Measurements from ENCODE around the gene DNA2.

DNA2 gene

DNA sequence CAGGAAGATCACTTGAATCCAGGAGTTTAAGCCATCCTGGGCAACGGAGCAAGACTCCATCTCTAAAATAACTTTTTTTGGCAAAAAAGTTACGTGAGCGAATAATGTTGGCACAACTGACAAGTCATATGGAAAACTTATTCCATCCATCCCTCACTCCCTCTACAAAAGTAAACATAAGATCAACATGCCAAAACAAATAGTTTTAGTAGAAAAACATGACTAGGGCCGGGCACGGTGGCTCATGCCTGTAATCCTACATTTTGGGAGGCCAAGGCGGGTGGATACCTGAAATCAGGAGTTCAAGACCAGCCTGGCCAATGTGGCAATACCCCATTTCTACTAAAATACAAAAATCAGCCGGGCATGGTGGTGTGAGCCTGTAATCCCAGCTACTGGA is 29.9 kb upstream of the DNA2 start:
- DNase-seq (ENCODE audit: extremely low read depth, low read depth), result no peak
- no peak for TF ChIP-seq CTCF (IDR thresholded peaks at IDR 0.05; ENCODE audit: low read depth, low read length, missing control alignments)
- H3K4me3 ChIP-seq (replicated peaks; ENCODE audit: low read depth, low read length), result no peak overlapping the region

DNA sequence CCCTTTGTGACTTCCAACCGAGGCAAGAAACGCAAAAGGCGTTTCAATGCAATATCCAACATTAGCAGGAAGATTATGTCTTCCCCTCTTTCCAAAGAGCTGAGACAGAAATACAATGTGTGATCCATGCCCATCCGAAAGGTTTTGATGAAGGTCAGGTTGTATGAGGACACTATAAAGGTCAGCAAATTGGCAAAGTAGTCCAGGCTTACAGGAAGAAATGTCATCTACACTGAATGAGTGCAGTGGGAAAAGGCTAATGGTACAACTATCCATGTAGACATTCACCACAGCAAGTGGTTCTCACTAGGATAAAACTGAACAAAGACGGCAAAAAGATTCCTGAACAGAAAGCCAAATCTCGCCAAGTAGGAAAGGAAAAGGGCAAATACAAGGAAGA is 27.8 kb upstream of the DNA2 start:
- no peak for DNase-seq (ENCODE audit: extremely low read depth, low read depth)
- no peak for TF ChIP-seq CTCF (IDR thresholded peaks at IDR 0.05; ENCODE audit: low read depth, low read length, missing control alignments)
- no peak overlapping the region for H3K4me3 ChIP-seq (replicated peaks; ENCODE audit: low read depth, low read length)

DNA sequence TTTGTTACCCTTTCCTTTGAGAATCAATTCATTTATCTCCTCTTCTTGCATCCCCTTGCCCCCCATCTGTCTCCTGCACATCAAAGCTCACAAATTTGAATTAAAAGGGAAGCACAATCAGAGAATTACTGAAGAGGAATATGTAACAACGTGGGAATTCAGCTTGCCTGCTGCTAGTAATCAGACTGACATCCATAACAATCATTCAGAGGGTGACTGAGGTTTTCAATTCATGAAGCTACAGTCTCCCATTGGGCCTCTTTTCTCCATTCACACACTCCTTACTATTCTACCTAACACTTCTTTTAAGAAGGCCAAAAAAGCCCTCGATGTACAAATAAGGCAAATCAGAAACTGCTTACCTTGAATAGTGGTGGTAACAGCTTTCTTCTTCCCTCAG is 24.3 kb upstream of the DNA2 start:
- TF ChIP-seq CTCF (IDR thresholded peaks at IDR 0.05; ENCODE audit: low read depth, low read length, missing control alignments), result no peak
- no peak for DNase-seq (ENCODE audit: extremely low read depth, low read depth)
- no peak overlapping the region for H3K4me3 ChIP-seq (replicated peaks; ENCODE audit: low read depth, low read length)

DNA sequence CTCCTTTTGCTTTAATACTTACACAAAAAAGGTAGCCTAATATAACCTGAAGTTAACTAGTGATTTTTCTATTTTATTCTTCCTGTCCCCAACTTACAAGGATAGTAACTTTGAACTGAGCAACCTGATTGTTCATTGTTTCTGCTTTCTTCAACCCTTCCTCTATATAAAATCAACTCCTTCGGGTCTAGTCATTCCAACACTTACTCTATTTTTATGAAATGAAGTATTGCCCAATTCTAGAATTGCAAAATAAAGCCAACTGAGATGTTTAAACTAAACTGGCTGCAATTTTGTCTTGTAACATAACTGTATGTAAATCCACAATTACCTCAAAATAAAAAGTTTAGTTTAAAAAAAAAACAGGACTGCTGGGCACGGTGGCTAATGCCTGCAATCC is 20.3 kb upstream of the DNA2 start:
- no peak overlapping the region for H3K4me3 ChIP-seq (replicated peaks; ENCODE audit: low read depth, low read length)
- no peak for TF ChIP-seq CTCF (IDR thresholded peaks at IDR 0.05; ENCODE audit: low read depth, low read length, missing control alignments)
- DNase-seq (ENCODE audit: extremely low read depth, low read depth), result no peak

DNA sequence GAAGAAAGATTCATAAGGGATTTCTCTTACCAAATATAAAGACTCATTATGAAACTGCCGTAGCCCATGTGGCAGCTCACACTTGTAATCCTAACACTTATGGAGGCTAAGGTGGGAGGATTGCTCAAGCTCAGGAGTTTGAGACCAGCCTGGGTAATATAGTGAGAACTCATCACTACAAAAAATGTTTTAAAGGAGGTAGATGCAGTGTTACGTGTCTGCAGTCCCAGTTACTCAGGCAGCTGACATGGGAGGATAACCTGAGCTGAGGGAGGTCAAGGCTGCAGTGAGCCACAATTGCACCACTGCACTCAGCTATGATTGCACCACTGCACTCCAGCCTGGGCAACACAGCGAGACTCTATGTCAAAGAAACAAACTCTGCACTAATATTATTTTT is 18.1 kb upstream of the DNA2 start:
- no peak for TF ChIP-seq CTCF (IDR thresholded peaks at IDR 0.05; ENCODE audit: low read depth, low read length, missing control alignments)
- H3K4me3 ChIP-seq (replicated peaks; ENCODE audit: low read depth, low read length), result no peak overlapping the region
- no peak for DNase-seq (ENCODE audit: extremely low read depth, low read depth)

DNA sequence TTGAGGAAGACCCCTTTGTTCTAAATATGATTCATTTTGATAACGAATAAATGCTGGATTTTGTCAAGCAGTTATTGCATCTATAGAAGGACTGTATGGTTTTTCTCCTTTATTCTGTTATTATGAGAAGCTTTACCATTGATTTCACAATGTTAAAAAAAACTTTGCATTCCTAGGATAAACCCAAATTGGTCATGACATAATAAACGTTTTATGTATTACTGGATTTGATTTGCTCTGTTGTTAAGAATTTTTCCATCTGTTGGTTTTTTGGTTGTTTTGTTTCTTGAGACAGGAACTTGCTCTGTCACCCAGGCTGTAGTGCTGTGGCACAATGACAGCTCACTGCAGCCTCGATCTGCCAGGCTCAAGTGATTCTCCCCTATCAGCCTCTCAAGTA is 2.2 kb upstream of the DNA2 start:
- DNase-seq (ENCODE audit: extremely low read depth, low read depth), result no peak
- TF ChIP-seq CTCF (IDR thresholded peaks at IDR 0.05; ENCODE audit: low read depth, low read length, missing control alignments), result no peak
- no peak overlapping the region for H3K4me3 ChIP-seq (replicated peaks; ENCODE audit: low read depth, low read length)

GRCh38 chr10:68471063-68471585 is 649 bp downstream of the DNA2 start:
- peak overlapping the region; percentile 82 for H3K4me3 ChIP-seq (replicated peaks; ENCODE audit: low read depth, low read length)
- TF ChIP-seq CTCF (IDR thresholded peaks at IDR 0.05; ENCODE audit: low read depth, low read length, missing control alignments), result no peak
- DNase-seq (ENCODE audit: extremely low read depth, low read depth), result no peak
